Skin epidermis (tissue), 12 donors: ENCODE results near the gene CORO1C.

Source experiments
- H3K27ac ChIP-seq, 21 experiments: fragments of 200-600 bp; sonication (generic) in 11 of 21; one replicate each; pipeline ENCODE4 v1.5.0; 2020; ENCODE audit warnings: mild to moderate bottlenecking in 3 of 21, inconsistent platforms in 2 of 21, moderate library complexity in 2 of 21
- H3K4me3 ChIP-seq, 7 experiments: fragments of 200-600 bp; sonication (generic) in 2 of 7; one replicate each; pipeline ENCODE4 v1.5.0; 2020; ENCODE audit warnings: inconsistent platforms in 2 of 7, mild to moderate bottlenecking in 2 of 7, moderate library complexity in 1 of 7

CORO1C gene

GRCh38 chr12:108611884-108612415 lies 119.4 kb downstream of the CORO1C start:
- no peak overlapping the region for H3K4me3 ChIP-seq
- peak overlapping the region in 4 of 21 experiments; percentile 14 to 54 (median 40) for H3K27ac ChIP-seq

GRCh38 chr12:108610856-108611605 lies 120.3 kb downstream of the CORO1C start:
- Histone ChIP-seq H3K27ac (peak overlapping the region in 7 of 21 experiments; percentile 3 to 70 (median 50)), H3K4me3 (no peak overlapping the region)

GRCh38 chr12:108610336-108610815 lies 120.9 kb downstream of the CORO1C start:
- Histone ChIP-seq H3K27ac (peak overlapping the region in 7 of 21 experiments; percentile 3 to 70 (median 50)), H3K4me3 (no peak overlapping the region)

- no peak overlapping the region for H3K4me3 ChIP-seq
- H3K27ac ChIP-seq, result peak overlapping the region in 6 of 21 experiments; percentile 10 to 70 (median 50)
Observed at GRCh38 chr12:108609537-108610335, 121.6 kb downstream of the CORO1C start.

GRCh38 chr12:108608616-108609015 lies 122.7 kb downstream of the CORO1C start:
- H3K27ac ChIP-seq, result no peak overlapping the region
- no peak overlapping the region for H3K4me3 ChIP-seq

- Histone ChIP-seq H3K27ac (no peak overlapping the region), H3K4me3 (no peak overlapping the region)
Observed at GRCh38 chr12:108607981-108608600, 123.2 kb downstream of the CORO1C start.

GRCh38 chr12:108606492-108606891 lies 124.8 kb downstream of the CORO1C start:
- Histone ChIP-seq H3K27ac (no peak overlapping the region), H3K4me3 (no peak overlapping the region)

GRCh38 chr12:108605690-108606406 lies 125.5 kb downstream of the CORO1C start:
- Histone ChIP-seq H3K4me3 (no peak overlapping the region), H3K27ac (no peak overlapping the region)

GRCh38 chr12:108605000-108605689 lies 126.2 kb downstream of the CORO1C start:
- Histone ChIP-seq H3K27ac (no peak overlapping the region), H3K4me3 (no peak overlapping the region)

GRCh38 chr12:108604208-108604941 lies 126.9 kb downstream of the CORO1C start:
- no peak overlapping the region for H3K27ac ChIP-seq
- no peak overlapping the region for H3K4me3 ChIP-seq

GRCh38 chr12:108603743-108604142 lies 127.6 kb downstream of the CORO1C start:
- no peak overlapping the region for H3K4me3 ChIP-seq
- H3K27ac ChIP-seq, result no peak overlapping the region

- no peak overlapping the region for H3K4me3 ChIP-seq
- H3K27ac ChIP-seq, result no peak overlapping the region
Observed at GRCh38 chr12:108602976-108603704, 128.2 kb downstream of the CORO1C start.

- Histone ChIP-seq H3K4me3 (no peak overlapping the region), H3K27ac (no peak overlapping the region)
Observed at GRCh38 chr12:108602209-108602705, 129.1 kb downstream of the CORO1C start.

GRCh38 chr12:108600702-108601007 lies 130.7 kb downstream of the CORO1C start:
- H3K27ac ChIP-seq, result no peak overlapping the region
- H3K4me3 ChIP-seq, result no peak overlapping the region

GRCh38 chr12:108599948-108600701 lies 131.2 kb downstream of the CORO1C start:
- H3K4me3 ChIP-seq, result no peak overlapping the region
- H3K27ac ChIP-seq, result no peak overlapping the region

- no peak overlapping the region for H3K27ac ChIP-seq
- no peak overlapping the region for H3K4me3 ChIP-seq
Observed at GRCh38 chr12:108599541-108599940, 131.8 kb downstream of the CORO1C start.
